HG03439 (cell line): ENCODE data around the gene CIITA.
"Not testable (repeated sequence)": the region's sequence is repeated elsewhere in the genome, so short reads cannot be mapped to it uniquely, and the experiment has no call there.

Experiments
- ATAC-seq: cut with Tn5 transposase; IDR thresholded peaks from one replicate; pipeline ENCODE4 v1.9.1; 2021; ENCODE audit warnings: mild to moderate bottlenecking, moderate library complexity; ENCODE audit not compliant: unreplicated experiment

CIITA gene

GRCh38 chr16:10918294-10919002 lies 41.4 kb downstream of the CIITA start:
- ATAC-seq: no peak

- no peak for ATAC-seq
Observed at GRCh38 chr16:10919003-10919351, 42.0 kb downstream of the CIITA start.

GRCh38 chr16:10920726-10921427 lies 43.9 kb downstream of the CIITA start:
- no peak for ATAC-seq

GRCh38 chr16:10921536-10922327 lies 44.7 kb downstream of the CIITA start:
- ATAC-seq: no peak

DNA sequence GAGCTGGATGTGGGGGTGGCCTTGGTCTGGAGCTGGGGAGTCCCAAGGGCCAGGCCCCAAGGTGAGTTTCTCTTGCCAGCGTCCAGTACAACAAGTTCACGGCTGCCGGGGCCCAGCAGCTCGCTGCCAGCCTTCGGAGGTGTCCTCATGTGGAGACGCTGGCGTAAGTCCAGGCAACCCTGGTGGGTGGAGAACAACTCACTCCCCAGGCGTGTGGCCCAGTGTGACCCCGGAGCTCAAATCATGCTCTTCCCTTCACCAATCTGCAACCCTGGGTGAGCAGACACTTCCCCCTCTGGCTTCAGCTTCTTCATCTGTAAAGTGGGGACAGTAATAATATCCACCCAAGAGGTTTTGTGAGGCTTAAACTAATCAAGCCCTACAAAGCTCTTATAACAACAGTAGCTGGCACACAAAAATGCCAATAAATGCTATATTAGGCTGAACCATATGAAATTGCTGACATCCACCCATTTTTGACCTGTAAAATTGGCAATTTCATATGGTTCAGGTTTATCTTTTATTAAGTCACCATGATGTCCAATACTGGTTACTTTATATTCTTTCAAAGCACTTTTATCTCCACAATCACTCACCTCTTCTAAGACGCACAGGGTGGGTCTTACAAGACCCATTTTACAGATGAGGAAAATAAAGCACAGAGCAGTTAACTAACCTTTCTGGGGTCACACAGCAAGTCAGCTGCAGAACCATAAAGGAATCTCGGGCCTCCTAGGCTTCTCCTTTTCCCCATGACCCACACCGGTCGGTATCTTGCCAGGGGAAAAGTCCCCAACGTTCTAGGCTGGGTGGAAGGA lies 45.5 kb downstream of the CIITA start:
- no peak for ATAC-seq

GRCh38 chr16:10923146-10923649 lies 46.2 kb downstream of the CIITA start:
- no peak for ATAC-seq

GRCh38 chr16:10923650-10924214 lies 46.7 kb downstream of the CIITA start:
- no peak for ATAC-seq

- ATAC-seq: not testable (repeated sequence)
Observed at GRCh38 chr16:10925285-10925684, 48.3 kb downstream of the CIITA start.

DNA sequence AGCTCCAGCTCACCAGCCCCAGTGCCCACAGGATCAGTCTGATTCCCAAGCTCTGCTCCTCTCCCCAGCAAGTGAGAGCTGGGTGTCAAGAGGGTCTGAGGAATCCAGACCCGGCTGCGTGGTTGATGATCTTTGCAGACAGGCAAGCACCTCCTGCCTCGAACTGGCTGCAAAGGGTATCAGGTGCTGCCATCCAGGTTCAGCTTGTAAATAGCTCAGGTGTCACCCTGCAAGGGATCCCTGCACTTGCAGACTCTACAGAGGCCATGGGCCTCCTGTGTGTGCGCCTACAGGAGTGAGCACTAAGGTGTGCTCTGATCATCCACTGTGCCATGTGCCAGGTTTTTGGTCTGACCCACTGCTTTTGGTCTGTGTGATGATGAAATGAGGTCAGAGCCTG lies 49.1 kb downstream of the CIITA start:
- no peak for ATAC-seq

DNA sequence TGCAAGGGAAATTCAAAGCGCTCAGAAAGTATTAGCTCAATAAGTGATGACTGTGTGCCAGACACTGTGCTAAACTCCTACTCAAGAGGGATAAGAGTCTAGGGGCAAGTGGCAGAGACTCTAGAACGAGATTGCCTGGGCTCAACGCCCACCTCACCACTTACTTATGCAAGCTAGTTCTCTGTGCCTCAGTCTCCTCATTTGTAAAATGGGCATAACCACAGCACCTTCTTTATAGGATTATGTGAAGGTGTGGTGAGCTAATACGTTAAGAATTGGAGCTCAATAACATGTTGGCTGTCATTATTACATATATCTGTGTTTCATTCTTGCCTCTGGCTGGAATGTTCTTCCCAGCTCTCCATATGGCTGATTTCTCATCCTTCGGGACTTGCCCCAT lies 49.9 kb downstream of the CIITA start:
- ATAC-seq: no peak

- ATAC-seq: no peak
Observed at GRCh38 chr16:10927497-10928112, 50.6 kb downstream of the CIITA start.

DNA sequence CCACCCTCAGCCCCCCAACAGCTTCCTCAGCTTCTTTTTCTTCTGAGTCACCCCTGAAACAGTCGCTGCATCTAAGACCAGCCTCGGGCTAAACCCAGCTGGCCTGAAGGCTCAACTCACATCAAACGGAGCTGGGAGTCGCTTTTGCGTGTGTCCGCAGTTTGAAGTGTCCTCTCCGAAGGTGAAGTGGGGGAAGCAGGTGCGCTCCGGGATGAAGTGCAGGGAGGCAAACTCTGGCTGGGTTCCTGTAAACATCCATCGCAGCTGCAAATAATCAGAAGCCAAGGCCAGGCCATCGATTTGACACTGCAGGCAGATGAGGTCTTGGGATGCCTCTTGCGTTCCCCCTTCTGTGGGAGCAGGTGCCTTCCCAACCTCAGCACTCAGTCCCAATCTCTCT lies 52.1 kb downstream of the CIITA start:
- not testable (repeated sequence) for ATAC-seq

GRCh38 chr16:10929853-10930754 lies 53.1 kb downstream of the CIITA start:
- no peak for ATAC-seq

DNA sequence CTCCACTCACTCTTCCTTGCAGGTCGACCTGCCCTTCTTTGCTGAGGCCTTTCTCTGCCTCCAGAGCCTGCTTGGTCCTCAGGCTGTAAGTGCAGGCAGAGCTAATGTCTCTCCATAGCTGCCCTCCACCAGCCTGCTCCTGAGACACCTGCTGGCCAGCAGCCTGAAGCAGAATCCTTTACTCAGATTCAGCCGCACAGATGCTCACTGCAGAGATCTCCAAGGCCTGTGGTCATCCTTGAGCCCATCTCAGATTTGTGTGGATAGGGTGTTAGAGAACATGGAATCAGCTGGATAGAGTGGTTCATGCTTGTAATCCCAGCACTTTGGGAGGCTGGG lies 53.7 kb downstream of the CIITA start:
- ATAC-seq: no peak

DNA sequence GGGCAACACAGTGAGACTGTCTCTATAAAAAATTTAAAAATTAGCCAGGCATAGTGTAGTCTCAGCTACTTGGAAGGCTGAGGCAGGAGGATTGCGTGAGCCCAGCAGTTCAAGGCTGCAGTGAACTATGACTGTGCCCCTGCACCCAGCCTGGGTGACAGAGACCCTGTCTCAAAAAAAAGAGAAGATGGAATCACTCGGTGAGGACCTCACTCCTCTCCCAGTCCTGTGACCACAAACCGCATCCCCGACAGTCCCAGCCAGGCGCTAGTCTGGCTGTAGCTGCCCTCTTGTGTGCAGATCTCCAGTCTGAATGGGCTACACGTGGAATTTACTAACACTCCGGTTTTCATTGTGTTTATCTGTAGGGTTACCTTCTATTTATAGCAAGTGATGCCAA lies 54.1 kb downstream of the CIITA start:
- no peak for ATAC-seq

DNA sequence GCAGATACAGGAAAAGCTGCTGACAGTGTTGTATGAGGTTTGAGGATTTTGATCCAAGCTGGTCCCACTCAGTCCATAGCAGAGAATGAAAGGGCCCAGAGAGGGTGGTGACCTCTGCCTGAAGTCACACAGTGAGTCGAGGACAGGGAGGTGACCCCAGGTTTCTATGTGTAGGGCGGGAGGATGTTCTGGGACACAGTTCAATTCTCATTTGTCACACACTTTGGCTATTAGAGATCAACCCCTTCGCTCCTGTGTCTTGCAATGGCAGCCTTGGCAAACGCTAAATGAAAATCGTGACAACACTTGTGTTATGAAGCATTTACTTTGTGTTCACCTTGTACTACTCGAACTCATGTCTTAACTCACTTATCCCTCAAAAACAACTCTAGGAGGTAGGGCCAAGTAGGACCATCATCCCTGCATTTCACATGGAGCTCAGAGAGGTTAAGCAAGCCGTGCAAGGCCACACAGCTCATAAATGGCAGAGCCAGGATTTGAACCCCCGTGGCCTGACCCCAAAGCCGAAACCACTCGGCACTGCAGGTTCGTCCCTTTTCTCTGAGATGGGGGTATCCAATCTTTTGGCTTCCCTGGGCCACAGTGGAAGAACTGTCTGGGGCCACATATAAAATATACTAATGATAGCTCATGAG lies 55.1 kb downstream of the CIITA start:
- no peak for ATAC-seq

GRCh38 chr16:10932959-10933710 lies 56.1 kb downstream of the CIITA start:
- no peak for ATAC-seq

DNA sequence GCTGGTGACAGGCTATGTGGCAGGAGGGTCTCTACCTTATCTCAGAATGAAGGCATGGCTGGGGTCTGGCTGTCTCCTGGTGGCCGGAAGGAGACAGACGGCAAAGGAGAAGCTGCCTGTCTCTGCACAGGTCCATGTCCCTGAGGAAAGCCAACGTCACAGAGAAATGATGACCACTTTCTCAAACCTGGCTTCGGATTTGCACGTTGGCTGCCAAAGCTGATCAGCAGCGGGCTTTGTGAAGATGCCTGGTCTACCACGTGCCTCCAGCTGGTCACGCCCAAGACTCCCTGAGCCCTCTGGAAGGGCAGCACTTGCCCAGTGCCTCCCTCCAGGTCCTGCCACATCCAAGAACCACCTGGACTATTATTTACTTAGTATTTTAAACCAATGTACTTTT lies 56.9 kb downstream of the CIITA start:
- no peak for ATAC-seq
